SK-N-MC (cell line): ENCODE results near the gene OTOGL.

Experiments used
- FOXP2 ChIP-seq: optimal IDR thresholded peaks from 2 replicates; pipeline ENCODE3; 2011; ENCODE audit warnings: mild to moderate bottlenecking, moderate library complexity; ENCODE audit not compliant: insufficient read depth; ENCODE audit errors: extremely low read length, control extremely low read depth
- POLR2AphosphoS5 ChIP-seq: IDR thresholded peaks from 2 replicates; pipeline ENCODE4 v1.6.1; 2012; ENCODE audit warnings: mild to moderate bottlenecking, low read depth, low read length, borderline replicate concordance

GRCh38 chr12:80381121-80381520 lies 281.8 kb downstream of the OTOGL start:
- no peak for TF ChIP-seq POLR2AphosphoS5
- TF ChIP-seq FOXP2 = no peak
